Stimulated activated CD8-positive, alpha-beta memory T cell treated with anti-CD3 and anti-CD28 coated beads, Interleukin-15, amount 100 ng/mL, for 24 hours (primary cell): ENCODE measurements around the gene FAM219B.
"Not testable (repeated sequence)": the region's sequence is repeated elsewhere in the genome, so short reads cannot be mapped to it uniquely, and the experiment has no call there.

Experiments
- DNase-seq: peaks from one replicate; pipeline ENCODE4 v3.0.0-alpha.2; 2020; ENCODE audit warnings: low read depth

The FAM219B gene, protein sequence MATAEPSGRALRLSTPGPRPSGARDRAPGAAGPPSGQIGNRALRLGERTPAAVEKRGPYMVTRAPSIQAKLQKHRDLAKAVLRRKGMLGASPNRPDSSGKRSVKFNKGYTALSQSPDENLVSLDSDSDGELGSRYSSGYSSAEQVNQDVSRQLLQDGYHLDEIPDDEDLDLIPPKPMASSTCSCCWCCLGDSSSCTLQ

DNA sequence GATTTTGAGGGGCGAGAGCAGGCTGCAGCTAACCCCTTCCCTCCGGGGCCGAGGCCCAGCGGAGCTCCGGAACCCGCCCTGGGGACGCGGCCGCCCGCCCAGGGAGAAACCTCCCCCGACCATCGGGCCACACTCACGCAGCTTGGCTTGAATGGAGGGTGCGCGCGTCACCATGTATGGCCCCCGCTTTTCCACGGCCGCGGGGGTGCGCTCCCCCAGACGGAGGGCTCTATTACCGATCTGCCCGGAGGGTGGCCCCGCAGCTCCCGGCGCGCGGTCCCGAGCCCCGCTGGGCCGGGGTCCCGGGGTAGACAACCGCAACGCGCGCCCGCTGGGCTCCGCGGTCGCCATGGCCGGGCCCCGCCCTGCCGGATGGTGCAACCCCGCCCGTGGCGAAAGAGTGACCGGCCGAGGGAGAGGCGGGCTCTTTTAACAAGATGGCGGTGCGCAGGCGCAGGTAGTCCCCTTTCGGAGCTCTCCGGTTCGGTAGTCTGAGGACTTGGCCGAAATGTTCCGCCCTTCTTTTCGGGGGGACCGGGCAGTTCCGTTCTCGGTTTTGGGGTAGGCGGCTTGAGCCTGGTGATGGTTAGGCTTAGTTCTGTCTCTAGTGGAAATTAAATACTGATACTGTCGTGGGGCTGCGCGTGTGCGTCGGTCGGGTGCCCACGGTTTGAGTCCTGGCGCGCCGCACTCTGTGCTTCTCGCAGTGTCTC is at the start of gene FAM219B:
Gene FAM219B (minus strand): TSS at position 402 of the 713 bp plus-strand sequence. CDS start 51 bp downstream, at position 351.
- peak; percentile 59 for DNase-seq

DNA sequence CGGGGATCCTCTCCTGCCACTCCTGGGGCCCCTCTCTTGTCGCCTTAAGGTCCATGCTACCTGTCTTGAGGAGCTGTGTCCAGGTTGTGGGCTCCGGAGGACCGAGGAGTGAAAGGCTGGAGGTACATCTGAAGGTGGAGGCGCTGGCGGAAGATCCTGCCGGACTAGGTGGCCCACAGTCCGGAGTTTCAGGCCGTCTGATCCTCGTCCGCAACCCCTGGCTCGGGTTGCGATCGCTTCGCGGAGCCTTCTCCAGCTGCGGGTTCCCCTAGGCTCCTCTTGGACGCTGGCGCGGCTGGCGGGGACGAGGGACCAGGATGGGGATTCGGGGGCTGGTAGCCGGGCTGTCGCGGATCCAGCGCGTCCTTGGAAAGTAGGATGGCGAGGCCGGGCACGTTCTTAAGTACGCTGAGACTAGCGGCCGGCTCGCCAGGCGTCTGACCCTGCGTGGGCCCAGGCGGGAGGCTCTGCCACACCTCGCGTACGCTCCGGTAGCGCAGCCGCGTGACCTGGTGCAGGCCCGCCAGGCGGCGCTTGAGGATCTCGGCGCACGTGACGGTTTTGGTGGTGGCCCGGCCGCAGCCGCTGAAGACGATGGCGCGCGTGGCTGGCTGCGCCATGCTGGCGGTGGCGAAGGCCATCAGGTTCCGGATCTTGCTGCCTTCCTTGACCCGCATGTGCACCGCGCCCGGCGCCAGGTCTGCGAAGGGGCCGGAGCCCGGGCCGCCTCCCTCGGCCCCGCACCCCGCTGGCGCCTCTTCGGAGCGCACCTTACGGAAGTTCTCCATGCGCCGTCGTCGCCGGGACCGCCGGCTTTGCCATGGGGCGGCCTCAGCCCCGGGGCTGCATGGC is 49.4 kb upstream of the FAM219B start:
- DNase-seq = peak; percentile 29

DNA sequence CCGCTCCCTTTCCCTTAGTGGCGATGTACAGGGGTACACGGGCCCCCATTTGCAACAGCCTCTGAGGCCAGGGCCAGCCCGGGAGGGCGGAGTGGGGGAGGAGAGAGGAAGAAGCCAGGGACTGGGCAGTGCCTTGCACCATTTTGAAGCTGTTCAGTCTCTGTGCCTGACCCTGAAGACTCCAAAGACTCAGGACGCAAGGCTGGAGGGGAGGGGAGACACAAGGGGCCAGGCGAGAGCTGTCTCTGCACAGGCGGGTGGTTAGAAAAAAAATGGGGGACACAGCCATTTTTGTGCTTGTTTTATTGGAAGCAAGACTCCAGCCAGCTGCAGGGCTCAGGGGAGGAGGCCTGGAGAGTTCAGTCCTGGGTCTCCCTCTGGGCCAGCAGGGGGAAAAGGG is 48.4 kb upstream of the FAM219B start:
- no peak for DNase-seq

DNA sequence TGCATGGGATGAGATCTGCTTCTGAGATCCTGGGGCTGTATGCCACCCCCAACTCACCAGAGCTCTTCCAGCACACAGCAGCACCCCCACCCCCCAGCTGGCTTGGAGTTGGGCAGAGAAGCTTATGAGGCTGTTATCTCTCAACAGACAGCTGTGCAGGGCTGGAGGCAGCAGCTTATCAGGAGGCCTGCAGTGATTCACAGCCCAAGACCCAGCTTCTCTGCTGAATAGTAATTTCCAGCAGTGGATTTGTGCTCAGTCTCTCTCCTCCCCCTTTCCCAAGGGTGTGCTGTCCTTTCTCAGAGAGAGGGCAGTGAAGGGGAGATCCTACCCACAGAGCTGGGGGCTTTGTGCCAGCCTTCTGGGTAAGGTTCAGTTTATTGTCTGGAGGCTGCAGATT is 47.9 kb upstream of the FAM219B start:
- no peak for DNase-seq

DNA sequence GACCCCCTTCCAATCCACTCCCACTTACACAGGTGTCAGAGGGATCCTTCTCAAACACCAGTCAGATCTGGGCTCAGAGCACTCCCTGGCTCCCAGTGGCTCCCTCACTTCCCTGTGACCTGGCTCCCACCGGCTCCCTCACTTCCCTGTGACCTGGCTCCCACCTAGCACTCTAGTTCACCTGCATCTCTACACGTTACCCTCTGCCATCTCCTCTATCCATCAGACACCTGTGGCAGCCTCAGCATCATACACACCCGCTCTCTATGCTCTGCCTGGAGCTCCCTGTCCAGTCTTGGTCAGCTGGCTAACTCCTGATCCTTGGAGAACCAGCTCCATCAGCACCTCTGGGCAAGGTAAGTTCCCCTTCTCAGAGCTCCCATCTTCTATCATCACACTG is 44.4 kb upstream of the FAM219B start:
- DNase-seq = no peak

DNA sequence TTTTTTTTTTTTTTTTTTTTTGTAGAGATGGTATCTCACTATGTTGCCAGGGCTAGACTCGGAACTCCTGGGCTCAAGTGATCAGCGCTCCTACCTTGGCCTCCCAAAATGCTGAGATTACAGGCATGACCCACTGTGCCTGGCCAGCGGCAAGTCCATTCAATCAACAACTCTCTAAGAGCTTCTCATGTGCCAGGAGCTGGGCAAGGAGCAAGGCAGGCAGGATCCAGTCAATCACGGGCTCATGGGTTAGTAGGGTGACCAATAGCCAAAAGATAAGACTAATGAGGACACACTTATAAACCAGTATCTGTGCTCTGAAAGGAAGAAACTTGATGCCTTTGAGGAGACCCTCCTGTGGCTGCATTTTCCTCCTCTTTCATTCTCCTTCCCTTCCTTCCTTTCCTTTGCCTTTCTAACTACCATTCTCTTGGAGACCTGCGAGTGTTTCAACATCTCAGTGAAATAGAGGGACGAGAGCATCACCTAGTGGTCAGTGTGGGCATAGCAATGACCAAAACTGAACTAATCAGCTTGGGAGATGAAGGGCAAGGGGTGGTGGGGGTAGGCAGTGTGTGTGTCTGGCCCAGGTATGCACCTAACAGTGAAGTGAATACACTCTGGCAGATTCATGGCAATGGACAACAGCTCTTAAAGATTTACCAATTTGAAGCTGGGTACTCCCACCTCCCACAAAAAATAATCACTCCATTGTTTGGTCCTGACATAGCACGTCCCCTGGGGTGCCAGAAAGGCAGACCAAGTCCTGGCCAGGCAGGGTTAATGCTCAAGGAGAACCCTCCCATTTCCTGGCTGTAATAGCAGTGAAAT is 43.6 kb upstream of the FAM219B start:
- DNase-seq = peak; percentile 61

DNA sequence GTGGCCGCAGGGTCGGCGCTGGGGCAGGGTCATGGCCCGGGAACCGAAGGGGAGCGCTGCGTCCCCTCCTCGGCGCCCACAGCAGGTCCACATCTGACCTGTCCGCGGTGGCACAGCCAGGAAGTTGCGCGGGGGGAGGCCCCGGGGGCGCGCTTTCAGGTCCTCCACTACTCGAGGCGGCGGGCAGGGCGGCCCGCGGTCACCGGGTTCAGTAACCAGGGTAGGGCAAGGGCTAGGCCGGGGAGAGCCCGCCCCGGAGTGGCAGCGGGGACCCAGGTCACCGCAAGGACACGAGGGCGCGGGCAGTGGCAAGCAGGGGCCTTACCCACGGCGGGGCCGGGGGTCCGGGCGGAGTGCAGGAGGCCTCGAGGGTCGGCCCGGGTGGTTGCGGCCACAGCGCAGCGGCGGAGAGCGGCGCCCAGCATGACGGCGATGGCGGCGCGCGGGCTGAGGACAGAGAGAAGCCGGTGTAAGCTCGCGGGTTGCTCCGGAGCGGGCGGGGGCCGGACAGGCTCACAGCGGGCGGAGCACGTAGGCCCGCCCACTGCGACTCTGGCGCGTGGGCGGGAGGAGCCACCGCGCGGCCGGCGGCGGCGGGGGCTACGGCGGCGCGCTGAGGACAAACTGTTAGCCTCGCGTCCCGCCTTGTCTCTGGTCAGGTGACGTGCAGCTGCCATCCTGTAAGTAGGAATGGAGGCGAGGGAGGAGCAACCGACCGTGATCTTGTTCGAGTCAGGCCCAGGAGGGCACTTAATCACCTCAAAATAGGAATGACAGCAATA is 31.1 kb upstream of the FAM219B start, which contains the start of gene COX5A:
Gene COX5A (minus strand): TSS at position 484 of the 782 bp plus-strand sequence. CDS start 59 bp downstream, at position 425.
- DNase-seq = peak; percentile 82

DNA sequence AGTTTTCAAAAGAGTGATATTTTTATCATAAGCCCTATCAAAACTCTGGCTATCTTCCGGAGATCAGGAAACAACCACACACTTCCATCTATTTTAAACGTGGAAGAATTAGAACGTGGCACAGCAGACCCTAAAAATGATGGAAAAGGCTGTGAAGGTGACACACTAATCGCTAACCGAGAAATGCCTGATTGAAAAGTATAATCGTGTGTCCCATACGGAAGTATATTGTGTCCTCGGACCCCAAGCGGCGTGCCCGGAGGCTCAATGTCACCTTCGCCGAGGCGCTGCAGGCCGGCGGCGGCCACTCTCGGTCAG is 30.6 kb upstream of the FAM219B start:
- no peak for DNase-seq

DNA sequence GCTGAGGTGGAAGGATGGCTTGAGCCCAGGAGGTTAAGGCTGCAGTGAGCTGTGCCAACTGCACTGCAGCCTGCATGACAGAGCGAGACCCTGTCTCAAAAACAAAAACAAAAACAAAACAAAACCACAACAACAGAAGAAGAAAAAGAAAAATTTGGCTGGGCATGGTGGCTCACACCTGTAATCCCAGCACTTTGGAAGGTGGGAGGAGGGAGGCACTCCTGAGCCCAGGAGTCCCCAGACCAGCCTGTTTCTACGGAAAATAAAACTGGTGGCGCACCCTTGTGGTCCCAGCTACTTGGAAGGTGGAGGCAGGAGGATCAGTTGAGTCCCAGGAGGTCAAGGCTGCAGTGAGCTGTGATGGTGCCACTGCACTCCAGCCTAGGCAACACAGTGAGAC is 28.5 kb upstream of the FAM219B start:
- DNase-seq = not testable (repeated sequence)

DNA sequence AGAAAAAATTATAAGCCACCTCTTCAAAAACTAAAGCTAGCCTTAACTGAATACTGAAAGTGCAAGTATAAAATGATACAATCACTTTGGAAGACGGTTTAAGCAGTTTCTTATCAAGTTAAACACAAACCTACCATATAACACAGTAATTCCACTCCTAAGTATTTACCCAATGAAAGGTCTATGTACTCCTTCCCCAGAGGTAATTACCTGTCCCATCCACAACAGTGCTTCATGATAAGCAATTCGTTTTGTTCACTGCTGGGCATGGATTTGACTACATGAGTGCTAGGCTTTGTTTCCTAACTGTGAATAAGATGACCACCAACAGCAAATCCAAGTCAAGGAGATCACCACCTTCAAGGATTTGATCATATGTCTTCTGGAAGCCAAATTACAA is 26.9 kb upstream of the FAM219B start:
- no peak for DNase-seq

DNA sequence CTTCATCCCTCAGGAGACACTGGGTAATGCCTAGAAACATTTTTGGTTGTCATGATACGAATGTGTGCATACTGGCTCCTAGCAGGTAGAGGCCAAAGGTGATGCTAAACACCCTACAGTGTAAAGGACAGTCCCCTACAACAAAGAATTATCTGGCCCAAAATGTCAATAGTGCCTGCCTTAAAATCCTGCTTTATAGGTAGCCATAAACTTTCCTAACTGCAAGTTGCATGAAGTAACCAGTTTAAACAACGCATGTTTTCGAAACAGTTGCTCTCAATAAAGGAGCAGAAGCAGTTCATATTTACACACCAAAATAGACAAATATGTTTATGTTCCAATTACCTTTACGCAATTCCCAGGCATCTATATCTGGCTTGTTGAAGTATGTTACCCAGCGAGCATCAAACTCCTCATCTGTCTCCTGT is 22.1 kb upstream of the FAM219B start:
- DNase-seq = no peak

DNA sequence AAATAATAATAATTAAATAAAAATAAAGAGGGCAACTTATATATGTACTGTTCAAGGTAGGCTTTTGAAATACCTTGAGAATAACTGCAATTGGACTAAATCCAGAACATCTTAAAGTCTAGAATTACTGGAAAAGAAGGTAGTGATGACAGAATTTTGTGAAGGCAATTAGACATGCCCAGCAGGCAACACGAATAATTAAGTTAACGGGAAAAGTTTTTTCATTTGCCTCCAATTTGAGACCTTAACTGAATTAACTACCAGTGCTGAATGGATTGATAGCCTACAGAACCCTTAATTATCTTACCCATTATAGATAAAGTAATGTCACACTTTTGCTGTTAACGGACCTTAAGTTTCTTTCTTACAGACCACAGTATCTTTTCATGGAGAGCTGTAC is 17.9 kb upstream of the FAM219B start:
- no peak for DNase-seq

DNA sequence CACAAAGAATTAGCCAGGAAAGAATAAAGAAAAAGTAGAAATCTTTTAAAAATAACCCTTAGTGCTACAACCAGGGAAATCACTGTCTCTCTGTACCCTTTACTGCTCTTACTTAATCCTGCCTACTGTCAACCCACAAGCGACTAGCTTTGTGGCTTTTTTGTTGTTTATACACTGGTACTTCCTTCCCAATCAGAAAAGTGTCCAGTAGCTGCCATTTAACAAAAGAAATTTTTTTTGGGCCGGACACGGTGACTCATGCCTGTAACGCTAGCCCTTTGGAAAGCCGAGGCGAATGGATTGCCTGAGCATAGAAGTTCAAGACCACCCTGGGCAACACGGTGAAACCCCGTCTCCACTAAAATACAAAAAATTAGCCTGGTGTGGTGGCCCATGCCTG is 13.8 kb upstream of the FAM219B start:
- no peak for DNase-seq

DNA sequence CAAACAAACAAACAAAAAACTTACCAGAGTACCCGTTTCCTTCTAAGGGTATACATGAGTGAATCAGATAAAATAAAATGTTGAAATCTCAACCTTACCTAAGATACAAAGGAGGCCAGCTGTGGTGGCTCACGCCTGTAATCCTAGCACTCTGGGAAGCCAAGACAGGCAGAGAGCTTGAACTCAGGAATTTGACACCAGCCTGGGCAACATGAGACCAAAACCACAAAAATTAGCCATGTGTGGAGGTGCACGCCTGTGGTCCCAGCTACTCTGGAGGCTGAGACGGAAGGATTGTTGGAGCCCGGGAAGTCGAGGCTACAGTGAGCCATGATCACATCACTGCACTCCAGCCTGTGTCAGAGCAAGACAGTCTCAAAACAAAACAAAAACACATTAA is 11.0 kb upstream of the FAM219B start:
- DNase-seq = no peak

DNA sequence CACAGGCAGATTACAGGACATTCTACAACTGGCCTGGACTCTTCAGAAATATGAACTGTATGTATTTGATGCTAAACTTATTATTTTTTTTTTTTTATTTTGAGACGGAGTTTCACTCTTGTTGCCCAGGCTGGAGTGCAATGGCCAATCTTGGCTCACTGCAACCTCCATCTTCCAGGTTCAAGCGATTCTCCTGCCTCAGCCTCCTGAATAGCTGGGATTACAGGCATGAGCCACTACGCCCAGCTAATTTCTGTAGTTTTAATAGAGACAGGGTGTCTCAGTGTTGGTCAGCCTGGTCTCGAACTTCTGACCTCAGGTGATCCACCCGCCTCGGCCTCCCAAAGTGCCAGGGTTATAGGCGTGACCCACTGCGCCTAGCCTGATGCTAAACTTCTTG is 7.1 kb upstream of the FAM219B start:
- DNase-seq = not testable (repeated sequence)

DNA sequence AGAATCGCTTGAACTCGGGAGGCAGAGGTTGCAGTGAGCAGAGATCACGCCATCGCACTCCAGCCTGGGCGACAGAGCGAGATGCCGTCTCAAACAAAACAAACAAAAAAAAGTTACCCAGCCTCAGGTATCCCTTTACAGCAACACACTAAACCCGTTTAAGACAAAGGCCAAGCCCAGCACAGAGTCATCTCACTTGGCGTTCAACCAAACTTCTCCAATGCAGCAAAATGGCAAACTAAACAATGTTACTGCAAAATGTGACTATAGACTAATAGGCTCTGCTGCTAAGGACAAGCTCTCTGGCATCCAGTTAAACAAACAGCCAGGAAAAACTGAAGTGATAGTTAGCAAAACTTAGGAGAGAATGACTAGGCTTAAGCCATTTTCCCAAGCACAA is 6.4 kb upstream of the FAM219B start:
- DNase-seq = no peak

DNA sequence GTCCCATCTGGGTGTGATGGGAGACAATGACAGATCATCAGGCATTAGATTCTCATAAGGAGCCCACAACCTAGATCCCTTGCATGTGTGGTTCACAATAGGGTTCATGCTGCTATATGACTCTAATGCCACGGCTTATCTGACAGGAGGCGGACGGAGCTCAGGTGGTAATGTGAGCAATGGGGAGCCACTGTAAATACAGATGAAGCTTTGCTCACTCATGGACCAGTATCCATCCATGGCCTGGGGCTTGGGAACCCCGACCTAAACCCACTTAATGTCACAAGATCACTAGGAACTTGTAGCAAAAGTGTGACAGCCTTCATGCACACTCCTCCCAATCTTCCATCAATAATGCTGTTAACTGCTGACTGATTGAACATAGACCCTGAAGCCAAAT is 2.0 kb upstream of the FAM219B start:
- no peak for DNase-seq

DNA sequence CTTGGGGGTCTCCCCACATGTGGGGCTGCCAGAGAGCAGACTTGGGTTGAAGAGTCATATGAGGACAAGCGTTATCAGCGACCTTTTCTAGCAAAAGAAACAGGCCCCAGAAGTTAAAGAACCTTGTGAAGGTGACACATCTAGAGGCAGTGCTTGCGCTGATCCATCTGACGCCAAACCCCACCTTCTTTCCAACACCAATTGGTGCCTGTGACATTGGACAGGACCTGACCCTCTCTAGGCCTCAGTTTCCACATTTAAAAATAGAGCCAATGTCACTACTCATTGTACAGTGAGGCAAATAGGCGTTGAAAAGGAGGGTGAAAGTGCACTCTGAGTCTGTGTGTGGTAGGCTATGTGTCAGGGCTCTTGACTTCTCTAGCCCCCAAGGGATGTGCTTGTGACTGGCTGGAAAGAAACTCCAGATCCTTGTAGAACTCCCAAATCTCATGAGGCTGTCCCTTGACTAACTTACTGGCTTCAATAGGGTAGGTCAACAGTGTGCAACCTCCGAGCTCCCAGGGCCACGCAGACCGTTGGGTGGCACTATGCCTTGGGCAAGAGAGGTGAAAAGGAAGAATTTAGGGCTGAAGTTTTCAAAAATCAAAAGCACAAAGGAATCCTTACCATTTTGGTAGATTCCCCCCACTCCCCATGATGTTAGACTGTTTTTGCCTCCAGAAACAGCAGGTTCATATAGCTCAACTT is 666 bp upstream of the FAM219B start:
- DNase-seq = no peak

DNA sequence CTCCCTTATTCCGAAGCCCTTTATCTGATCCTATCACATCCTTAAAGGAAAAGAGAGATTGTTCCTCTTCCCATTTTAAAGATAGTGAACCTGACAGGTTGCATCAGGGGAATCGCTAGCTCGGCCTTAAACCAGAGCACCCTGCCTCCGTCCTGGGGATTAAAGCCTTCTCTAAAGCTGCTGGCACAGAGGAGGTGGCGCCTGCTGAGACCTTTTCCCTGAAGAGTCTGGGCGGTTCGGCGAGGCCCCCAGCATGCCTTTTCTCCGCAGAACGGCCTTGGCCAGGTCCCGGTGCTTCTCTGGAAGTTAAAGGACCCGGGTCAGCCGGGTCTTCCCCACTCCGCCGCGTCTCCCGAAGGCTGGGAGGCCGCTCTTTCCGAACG is 593 bp downstream of the FAM219B start:
- no peak for DNase-seq

DNA sequence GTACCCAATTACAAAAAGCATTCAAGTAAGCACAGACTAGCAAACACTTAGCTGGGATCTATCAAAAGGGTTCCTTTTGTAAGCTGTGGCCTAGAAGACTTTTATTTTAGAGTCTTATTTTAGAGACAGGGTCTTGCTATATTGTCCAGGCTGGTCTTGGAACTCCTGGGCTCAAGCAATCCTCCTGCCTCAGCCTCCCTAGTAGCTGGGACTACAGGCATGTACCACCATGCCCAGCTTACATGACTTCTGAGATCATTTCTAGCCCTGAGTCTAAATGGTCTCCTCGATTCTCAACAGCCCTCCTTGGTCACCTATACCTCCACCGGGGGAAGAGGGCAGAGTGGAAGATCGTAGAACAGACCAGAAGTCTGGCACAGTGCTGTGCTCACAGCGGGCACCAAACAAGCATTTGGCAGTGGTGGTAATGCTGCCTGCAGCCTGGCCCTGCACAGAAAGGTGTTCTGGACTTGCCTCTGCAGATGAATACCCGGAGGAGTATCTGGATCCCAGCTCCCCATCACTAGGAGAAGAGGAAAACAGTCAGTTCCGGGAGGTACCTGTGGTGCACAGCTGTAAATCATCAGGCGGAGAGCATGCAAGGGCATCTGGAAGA is 2.4 kb downstream of the FAM219B start:
- no peak for DNase-seq
